PC-9 (cell line): ENCODE data around the gene PASK. TPM values are rescaled to one million over a fixed set of nuclear protein-coding genes. Genes with fewer than 3 reads are reported as not detected.

Experiments
- BruUV-seq: library from RNA; stranded (reverse); fragments of 400-500 nt; replicated peaks from 2 replicates; lab custom pipeline; 2021; lab: Mats Ljungman, UMichigan
- CTCF ChIA-PET: fragments of 300-600 bp; sonication (Branson Sonifier 250); formaldehyde crosslinking; loops from one replicate; lab custom pipeline; 2022; ENCODE audit warnings: antibody characterized with exemption; lab: Charles Lee
- POLR2A ChIA-PET: fragments of 300-600 bp; sonication (Branson Sonifier 250); formaldehyde crosslinking; loops from one replicate; lab custom pipeline; 2022; ENCODE audit warnings: antibody characterized with exemption; ENCODE audit not compliant: unreplicated experiment; lab: Charles Lee
- DNase-seq, 2 experiments: peaks; one replicate each; pipeline versions ENCODE4 v3.0.0 to v3.0.0-alpha.2; 2015 to 2022; ENCODE audit warnings: mixed read lengths in 1 of 2
- H2AFZ ChIP-seq: fragments of 200-600 bp; sonication (generic); 2 replicates; pipeline ENCODE4 v1.8.1; 2017; ENCODE audit warnings: antibody characterized with exemption
- H3F3A ChIP-seq: fragments of 200-600 bp; sonication (generic); 2 replicates; pipeline ENCODE4 v1.8.1; 2017; ENCODE audit warnings: antibody characterized with exemption, mild to moderate bottlenecking, low read depth; ENCODE audit not compliant: insufficient read depth
- H3K27ac ChIP-seq: fragments of 200-600 bp; sonication (generic); 2 replicates; pipeline ENCODE4 v1.6.1; 2016; ENCODE audit warnings: mixed run types
- H3K27me3 ChIP-seq: fragments of 200-600 bp; sonication (generic); 2 replicates; pipeline ENCODE4 v1.6.1; 2016; ENCODE audit warnings: low read depth, mixed run types; ENCODE audit not compliant: insufficient read depth
- H3K36me3 ChIP-seq: fragments of 200-600 bp; sonication (generic); 2 replicates; pipeline ENCODE4 v1.6.1; 2016; ENCODE audit warnings: low read depth, mixed run types
- H3K4me1 ChIP-seq: fragments of 200-600 bp; sonication (generic); replicated peaks from 2 replicates; pipeline ENCODE4 v1.6.1; 2016; ENCODE audit warnings: mixed run types; ENCODE audit not compliant: insufficient read depth
- H3K4me2 ChIP-seq: fragments of 200-600 bp; sonication (generic); 2 replicates; pipeline ENCODE4 v1.6.1; 2017; ENCODE audit warnings: mixed run types
- H3K4me3 ChIP-seq: fragments of 200-600 bp; sonication (generic); 2 replicates; pipeline ENCODE4 v1.6.1; 2016; ENCODE audit warnings: mixed run types
- H3K79me2 ChIP-seq: fragments of 200-600 bp; sonication (generic); 2 replicates; pipeline ENCODE4 v1.6.1; 2017; ENCODE audit warnings: low read depth, mixed run types
- H3K9me2 ChIP-seq: fragments of 200-600 bp; sonication (generic); 2 replicates; pipeline ENCODE4 v1.8.1; 2017; ENCODE audit warnings: mild to moderate bottlenecking; ENCODE audit not compliant: insufficient read depth
- H3K9me3 ChIP-seq: fragments of 200-600 bp; sonication (generic); 2 replicates; pipeline ENCODE4 v1.8.1; 2016; ENCODE audit warnings: low read depth; ENCODE audit not compliant: insufficient read depth
- H4K20me1 ChIP-seq: fragments of 200-600 bp; sonication (generic); 2 replicates; pipeline ENCODE4 v1.8.1; 2017; ENCODE audit not compliant: insufficient read depth
- CTCF ChIP-seq: fragments of 200-600 bp; sonication (generic); conservative IDR thresholded peaks from 2 replicates; pipeline ENCODE4 v1.6.1; 2017; ENCODE audit warnings: mixed run types, antibody characterized with exemption, mild to moderate bottlenecking, moderate library complexity
- EZH2 ChIP-seq: fragments of 200-600 bp; sonication (generic); IDR thresholded peaks from 2 replicates; pipeline ENCODE4 v1.8.0; 2017; ENCODE audit warnings: antibody characterized with exemption, low read depth
- intact Hi-C: fragments of 100-400 bp; cut with micrococcal nuclease; formaldehyde crosslinking; loops from one replicate; pipeline ENCODE4 v1.10.0; 2022; ENCODE audit not compliant: unreplicated experiment
- total RNA-seq: library from RNA; stranded (reverse); gene quantifications from 2 replicates; pipeline ENCODE4 v1.2.3, GENCODE V29; 2021

PASK gene
- total RNA-seq, 1 experiment from 2014 or later: 77.5 TPM

- no peak for DNase-seq
- H3K27ac ChIP-seq: no peak overlapping the region
- TF ChIP-seq CTCF (no peak), EZH2 (no peak)
- H3K4me3 ChIP-seq: no peak overlapping the region
- H4K20me1 ChIP-seq: no peaks in the 10 kb centered on the region
- POLR2A ChIA-PET: no interaction called here
- no peaks in the 10 kb centered on the region for H3K36me3 ChIP-seq
- intact Hi-C loops: loop anchor here (1.0 to 5.0 kb wide), 2 partner anchors 65 to 211 kb away; partner anchors contain the start of gene SNED1
- no peaks in the 10 kb centered on the region for H3K9me3 ChIP-seq
- no peaks in the 10 kb centered on the region for H3K79me2 ChIP-seq
- CTCF ChIA-PET: interaction anchor here (0.6 to 1.1 kb wide), 3 partner anchors 15 to 231 kb away, joined by 3 to 7 read pairs (median 4); no protein-coding TSS in a partner anchor
- H3K4me1 ChIP-seq: peaks cover 7% of the 10 kb centered on the region
- H3K27me3 ChIP-seq: peaks cover 10% of the 10 kb centered on the region
- no peak overlapping the region for H2AFZ ChIP-seq
- H3K4me2 ChIP-seq: no peak overlapping the region
- no peaks in the 10 kb centered on the region for H3K9me2 ChIP-seq
- no TSS peak for BruUV-seq
- H3F3A ChIP-seq: peaks cover 11% of the 10 kb centered on the region; the same call in 1 of the 2 replicates
Observed at GRCh38 chr2:241062389-241063092, 86.7 kb downstream of the PASK start.

- TF ChIP-seq CTCF (no peak), EZH2 (no peak)
- no peaks in the 10 kb centered on the region for H3K9me3 ChIP-seq
- no peak overlapping the region for H2AFZ ChIP-seq
- H3K4me1 ChIP-seq: peaks cover 7% of the 10 kb centered on the region
- no peaks in the 10 kb centered on the region for H3K9me2 ChIP-seq
- CTCF ChIA-PET: interaction anchor here (0.7 kb wide), 1 partner anchor 147 kb away, joined by 4 read pairs; no protein-coding TSS in a partner anchor
- H4K20me1 ChIP-seq: no peaks in the 10 kb centered on the region
- POLR2A ChIA-PET: interaction anchor here (0.6 kb wide), 1 partner anchor 691 kb away, joined by 3 read pairs; no protein-coding TSS in a partner anchor
- BruUV-seq: no TSS peak
- H3K4me3 ChIP-seq: no peak overlapping the region
- H3F3A ChIP-seq: peaks cover 11% of the 10 kb centered on the region; the same call in 1 of the 2 replicates
- H3K27me3 ChIP-seq: no peaks in the 10 kb centered on the region
- no peaks in the 10 kb centered on the region for H3K79me2 ChIP-seq
- intact Hi-C loops: loop anchor here (5.0 kb wide), 1 partner anchor 64 kb away; the partner anchor contains the start of gene SNED1
- DNase-seq: peak in 1 of 2 experiments; percentile 86
- peak overlapping the region; percentile 20; the same call in 1 of the 2 replicates for H3K4me2 ChIP-seq
- no peak overlapping the region for H3K27ac ChIP-seq
- no peaks in the 10 kb centered on the region for H3K36me3 ChIP-seq
Observed at GRCh38 chr2:241061275-241061674, 88.0 kb downstream of the PASK start.

Other genes starting within 250 kb of the PASK start
- not detected in 2 replicates for gene CROCC2, start 243.1 kb downstream of the PASK start, total RNA-seq
- gene SNED1, start 150.9 kb downstream of the PASK start, total RNA-seq: 2.8 and 9.6 TPM in 2 replicates
- 38.6 and 42.8 TPM in 2 replicates for gene MTERF4, start 47.2 kb downstream of the PASK start, total RNA-seq
- gene PPP1R7, start 995 bp upstream of the PASK start, total RNA-seq: 113 and 143 TPM in 2 replicates
- gene ANO7, start 39.2 kb upstream of the PASK start, total RNA-seq: 6.5 and 8.5 TPM in 2 replicates
- gene HDLBP, start 166.2 kb upstream of the PASK start, total RNA-seq: 715 and 908 TPM in 2 replicates
- gene SEPTIN2, start 166.5 kb upstream of the PASK start, total RNA-seq: 431 and 500 TPM in 2 replicates
- 81.5 and 89.1 TPM in 2 replicates for gene FARP2, start 206.8 kb upstream of the PASK start, total RNA-seq